HG03159 (cell line): ENCODE data around the gene SMLR1.
A peak's percentile ranks its signal among the peaks of the same experiment; 100 is the strongest.

Experiments
- ATAC-seq: cut with Tn5 transposase; IDR thresholded peaks from one replicate; pipeline ENCODE4 v1.9.1; 2021; ENCODE audit warnings: mild to moderate bottlenecking, moderate library complexity; ENCODE audit not compliant: unreplicated experiment

SMLR1 gene

GRCh38 chr6:130824978-130825694 is 2.1 kb upstream of the SMLR1 start:
- no peak for ATAC-seq

DNA sequence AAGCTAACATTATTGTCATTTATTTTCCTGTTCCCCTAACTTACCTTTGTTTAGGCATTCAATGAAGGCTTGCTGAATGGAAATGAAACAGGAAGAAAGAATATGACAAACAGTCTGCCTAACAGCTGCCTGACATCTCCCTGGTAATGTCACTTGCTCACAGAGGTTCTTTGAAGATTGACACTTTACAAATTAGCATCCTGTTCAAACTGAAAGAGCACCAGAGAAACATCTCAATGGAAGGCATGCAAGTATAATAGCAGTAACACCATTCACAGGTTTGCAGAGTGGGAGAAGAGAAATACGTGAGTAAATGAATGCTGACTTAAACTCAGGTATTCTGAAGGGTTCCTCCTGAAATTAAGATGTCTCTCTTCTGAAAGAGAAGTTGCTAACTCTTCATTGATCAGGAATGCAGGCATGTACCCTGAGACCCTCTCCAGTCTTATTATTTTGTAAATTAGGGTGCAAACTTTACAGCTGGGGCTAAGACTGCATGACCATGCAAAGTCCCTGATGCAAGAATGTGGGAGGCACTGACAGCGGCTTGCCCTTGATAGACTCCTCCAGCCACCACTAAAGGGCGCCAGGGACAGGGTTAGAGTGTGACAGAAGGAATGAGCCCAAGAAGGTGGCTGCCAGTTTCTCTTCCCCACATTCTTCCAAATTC is 1.3 kb upstream of the SMLR1 start:
- peak; percentile 66 for ATAC-seq

DNA sequence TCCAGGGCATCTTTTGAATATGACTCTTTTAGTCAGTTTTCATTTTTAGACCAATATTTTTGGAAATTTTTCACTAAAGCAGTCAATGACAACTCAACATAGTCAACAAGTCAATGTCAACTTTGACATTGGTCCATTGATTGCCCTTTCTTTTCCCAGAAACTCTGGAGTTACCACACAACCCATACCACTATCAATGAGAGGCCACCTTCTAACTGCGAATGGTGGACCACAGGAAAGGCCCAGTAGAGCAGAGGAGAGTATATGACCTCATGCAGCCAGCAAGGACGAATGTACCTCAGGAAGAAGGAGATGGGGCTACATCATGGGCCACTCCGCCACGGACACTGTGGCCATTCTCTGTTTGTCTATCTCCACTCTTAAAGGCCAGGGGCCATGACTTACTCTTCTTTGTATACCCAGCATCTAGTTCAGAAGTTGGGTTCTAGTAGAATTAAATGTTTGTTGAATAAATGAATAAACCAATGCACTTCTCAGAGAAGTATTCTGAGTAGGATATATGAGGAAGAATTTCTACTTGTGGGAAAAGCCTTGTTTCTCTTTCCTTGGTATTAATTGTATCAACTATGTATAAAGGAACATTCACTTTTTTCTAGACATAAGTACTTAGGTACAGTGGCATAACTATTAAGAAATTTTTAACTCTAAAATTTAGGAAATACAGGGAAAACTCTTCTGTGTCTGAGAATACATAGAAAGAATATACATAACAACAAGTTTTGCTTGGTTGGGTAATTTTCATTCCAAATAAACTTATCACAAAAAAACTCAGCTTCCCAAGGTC is 562 bp upstream of the SMLR1 start:
- ATAC-seq = no peak

- no peak for ATAC-seq
These were observed 2.2 kb downstream of the SMLR1 start for GRCh38 chr6:130829333-130829910.

DNA sequence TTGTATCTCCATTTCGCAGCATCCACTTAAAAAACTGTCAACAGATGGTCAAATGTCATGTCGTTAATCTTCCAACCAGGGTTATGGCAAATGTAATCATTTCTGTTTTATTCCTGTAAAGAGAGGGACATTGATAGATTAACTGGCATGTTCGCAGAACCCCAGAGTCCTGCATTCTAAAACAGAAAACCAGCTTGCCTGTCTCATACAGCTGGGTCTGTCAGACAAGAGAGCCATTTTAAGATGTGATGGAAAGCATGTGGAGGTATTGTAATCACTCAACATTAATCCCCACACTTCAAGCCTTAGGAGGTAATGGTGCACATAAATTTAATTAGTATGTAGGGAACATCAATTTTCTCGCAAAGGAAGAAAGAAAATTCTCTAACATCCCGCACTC is 4.4 kb downstream of the SMLR1 start:
- ATAC-seq = no peak

GRCh38 chr6:130833569-130833968 is 6.4 kb downstream of the SMLR1 start:
- no peak for ATAC-seq

GRCh38 chr6:130834482-130835251 is 7.5 kb downstream of the SMLR1 start:
- no peak for ATAC-seq

DNA sequence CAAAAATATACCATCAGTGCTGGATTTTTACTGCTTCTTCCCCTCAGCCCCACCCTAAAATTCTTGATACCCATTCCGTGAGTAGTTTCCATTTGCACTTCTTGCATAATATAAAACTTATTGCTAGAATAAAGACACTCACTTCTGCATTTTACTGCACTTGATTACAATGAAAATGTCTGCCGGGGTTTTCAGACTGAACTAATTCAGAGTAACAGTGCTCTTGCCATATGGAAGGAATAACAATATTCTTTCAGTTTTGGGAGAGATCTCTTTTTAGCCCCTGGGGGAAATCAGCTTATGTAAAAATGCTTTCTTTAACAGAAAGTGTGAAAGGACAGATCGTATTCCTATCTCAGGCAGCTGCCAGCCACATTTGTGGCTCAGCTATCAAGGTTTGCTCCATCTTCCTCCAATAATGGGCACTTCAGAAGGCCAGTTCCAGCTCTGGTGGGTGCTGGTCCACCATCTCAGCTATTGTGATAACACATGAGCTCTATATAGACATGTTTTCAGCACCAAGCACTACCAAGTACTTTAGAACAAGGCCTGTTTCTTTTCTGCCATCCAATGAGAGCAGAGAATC is 8.9 kb downstream of the SMLR1 start:
- ATAC-seq = no peak

DNA sequence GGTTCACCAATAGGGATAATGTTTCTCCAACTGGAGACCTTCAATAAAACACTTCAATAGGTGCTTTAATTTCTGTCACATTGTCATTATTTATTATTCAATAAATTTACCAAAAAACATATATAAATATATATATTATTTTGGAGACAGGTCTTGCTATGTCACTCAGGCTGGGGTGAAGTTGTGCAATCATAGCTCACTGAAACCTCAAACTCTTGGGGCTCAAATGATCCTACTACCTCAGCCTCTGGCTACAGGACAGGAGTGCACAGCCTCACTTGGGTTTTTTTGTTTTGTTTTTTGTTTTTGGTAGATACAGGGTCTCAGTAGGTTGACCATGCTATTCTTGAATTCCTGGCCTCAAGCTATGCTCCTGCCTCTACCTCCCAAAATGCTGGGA is 9.9 kb downstream of the SMLR1 start:
- no peak for ATAC-seq

DNA sequence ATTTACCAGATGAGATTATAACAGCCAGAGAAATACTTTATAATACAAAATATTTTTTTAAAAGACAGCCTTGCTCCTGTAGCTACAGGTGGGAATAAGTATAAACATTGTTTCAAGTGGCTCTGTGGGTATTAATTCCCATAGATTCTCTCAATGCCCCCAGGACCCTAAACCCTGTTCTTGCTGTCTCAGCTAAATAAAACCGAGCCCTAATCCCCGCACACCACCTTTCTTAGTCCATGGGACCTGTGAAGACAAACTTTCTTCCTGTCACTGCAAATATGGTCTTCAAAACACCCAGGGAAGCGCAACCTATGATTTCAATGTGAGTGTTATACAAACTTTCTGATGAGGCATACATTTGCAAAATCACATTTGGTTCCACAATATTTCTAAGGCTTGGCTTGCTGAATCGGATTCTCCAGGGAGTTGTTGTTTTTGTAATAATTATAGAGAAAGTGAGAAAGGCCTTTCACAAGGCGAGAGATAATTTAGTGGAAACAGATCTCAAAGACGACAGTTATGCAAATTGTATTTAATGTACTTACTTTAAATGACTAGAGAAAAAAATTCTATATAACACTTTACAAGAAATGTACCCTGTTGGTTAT is 11.1 kb downstream of the SMLR1 start:
- ATAC-seq = no peak

- no peak for ATAC-seq
These were observed 11.7 kb downstream of the SMLR1 start for GRCh38 chr6:130838951-130839350.

GRCh38 chr6:130839379-130839778 is 12.2 kb downstream of the SMLR1 start:
- no peak for ATAC-seq

DNA sequence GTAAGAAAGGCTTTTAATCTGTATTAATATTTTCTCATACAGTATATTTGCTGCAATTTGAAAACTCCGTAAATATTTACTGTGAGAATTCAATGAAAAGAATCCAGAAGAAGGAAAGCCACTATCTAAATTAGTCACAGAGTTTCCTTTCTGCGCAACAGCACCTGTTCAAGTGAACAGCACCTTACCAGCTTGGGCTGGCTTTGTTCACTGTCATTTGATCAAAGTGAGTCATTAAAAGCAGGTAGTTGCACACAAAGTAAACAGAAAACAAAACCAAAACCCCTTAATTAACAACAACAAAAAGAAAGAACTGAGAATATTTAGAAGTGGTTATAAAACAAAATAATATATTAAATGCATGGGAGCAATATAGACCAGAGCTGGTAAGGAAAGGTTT is 12.8 kb downstream of the SMLR1 start:
- no peak for ATAC-seq

DNA sequence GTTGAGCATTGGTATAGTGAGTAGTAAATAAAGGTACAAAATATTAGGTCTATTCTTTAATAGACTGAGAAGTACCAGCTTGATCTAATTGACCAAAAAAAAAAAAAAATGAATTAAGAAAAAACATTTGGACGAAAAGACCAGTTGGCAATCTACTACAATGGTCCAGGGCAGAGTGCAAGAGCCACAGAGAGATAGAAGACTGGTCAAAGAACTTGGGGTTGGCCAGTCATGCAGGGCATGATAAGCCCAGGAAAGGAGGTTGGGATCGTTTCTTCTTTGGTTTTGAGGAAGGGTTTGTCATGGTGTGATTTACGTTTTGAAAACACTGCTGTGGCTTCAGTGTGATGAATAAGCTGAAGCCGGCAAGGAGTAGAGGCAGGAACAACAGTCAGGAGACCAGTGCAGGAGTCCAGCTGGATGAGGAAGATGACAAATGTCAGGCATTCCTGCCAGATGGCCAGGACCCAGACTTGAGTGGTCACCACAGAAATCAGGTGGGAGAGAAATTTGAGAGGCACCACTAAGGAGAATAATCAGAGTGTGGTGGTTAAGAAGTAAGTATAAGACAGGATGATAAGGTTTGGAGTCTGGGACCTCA is 14.0 kb downstream of the SMLR1 start:
- ATAC-seq = no peak

- ATAC-seq = peak; percentile 71
These were observed 16.5 kb downstream of the SMLR1 start for GRCh38 chr6:130843575-130844320.

- no peak for ATAC-seq
These were observed 19.3 kb downstream of the SMLR1 start for GRCh38 chr6:130846501-130846900.

DNA sequence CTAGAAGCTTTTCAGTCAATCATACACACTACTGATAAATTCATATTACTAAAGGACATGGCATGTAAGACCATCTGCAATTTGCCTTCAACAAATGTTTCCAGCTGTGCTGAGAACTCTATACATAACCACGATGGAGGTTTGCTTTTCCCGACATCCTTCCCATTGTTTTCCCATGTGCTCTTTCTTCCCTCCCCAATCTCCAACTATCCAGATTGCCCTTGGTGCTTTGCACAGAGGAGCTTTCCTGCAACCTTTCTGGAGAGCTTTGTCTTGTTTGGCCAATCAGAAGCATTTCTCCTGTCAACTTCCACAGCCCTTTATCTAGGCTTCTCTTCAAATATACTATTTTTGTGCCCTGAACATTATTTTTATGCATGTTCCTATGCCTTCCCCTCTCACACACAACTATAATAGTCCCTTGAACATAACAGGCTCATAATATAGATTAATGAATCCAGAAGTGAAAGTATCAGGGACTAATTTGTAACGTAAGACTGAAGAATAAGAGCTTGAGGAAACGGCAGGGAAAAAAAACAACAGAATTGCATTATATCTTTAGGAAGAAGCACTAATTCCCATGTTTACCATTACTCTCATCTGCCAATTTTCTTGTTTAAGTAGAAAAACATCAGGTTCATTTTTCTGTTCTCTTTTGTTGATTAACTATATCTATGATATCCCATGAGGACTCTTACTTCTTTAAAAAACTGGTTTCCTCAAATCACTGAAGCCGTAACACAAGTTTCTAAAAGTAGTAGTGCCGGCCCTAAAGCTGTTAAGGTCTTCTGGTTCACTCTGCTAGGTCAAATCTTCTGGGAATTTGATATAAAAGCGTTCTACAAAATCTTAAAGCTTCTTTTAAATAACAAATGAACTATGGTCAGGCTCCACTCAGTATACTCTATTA is 20.1 kb downstream of the SMLR1 start:
- ATAC-seq = no peak

- ATAC-seq = peak; percentile 85
These were observed 21.7 kb downstream of the SMLR1 start for GRCh38 chr6:130848945-130849344.
